Neural progenitor cell (in vitro differentiated cells): ENCODE results near the gene MAGIX. TPM values are rescaled to one million over a fixed set of nuclear protein-coding genes. Genes with fewer than 3 reads are reported as not detected.

Experiments
- DNase-seq: peaks from one replicate; pipeline ENCODE4 v3.0.0-alpha.2; 2016; ENCODE audit warnings: low spot score
- H2AFZ ChIP-seq: fragments of 200-600 bp; sonication (generic); replicated peaks from 2 replicates; pipeline ENCODE4 v1.6.1; 2016; ENCODE audit warnings: antibody characterized with exemption
- H3F3A ChIP-seq: fragments of 200-600 bp; sonication (generic); 2 replicates; pipeline ENCODE4 v1.6.1; 2016; ENCODE audit warnings: antibody characterized with exemption, low read depth
- H3K27ac ChIP-seq: fragments of 200-600 bp; sonication (generic); 2 replicates; pipeline ENCODE4 v1.5.1; 2016; ENCODE audit warnings: mild to moderate bottlenecking
- H3K27me3 ChIP-seq: fragments of 200-600 bp; sonication (generic); 2 replicates; pipeline ENCODE4 v1.6.1; 2016; ENCODE audit warnings: mild to moderate bottlenecking, moderate library complexity
- H3K36me3 ChIP-seq: fragments of 200-600 bp; sonication (generic); 2 replicates; pipeline ENCODE4 v1.5.1; 2016
- H3K4me1 ChIP-seq: fragments of 200-600 bp; sonication (generic); 2 replicates; pipeline ENCODE4 v1.6.1; 2016; ENCODE audit warnings: mixed run types
- H3K4me2 ChIP-seq: fragments of 200-600 bp; sonication (generic); 2 replicates; pipeline ENCODE4 v1.6.1; 2016
- H3K4me3 ChIP-seq: fragments of 200-600 bp; sonication (generic); 2 replicates; pipeline ENCODE4 v1.5.1; 2016
- H3K79me2 ChIP-seq: fragments of 200-600 bp; sonication (generic); 2 replicates; pipeline ENCODE4 v1.6.1; 2016; ENCODE audit warnings: low read depth
- H3K9ac ChIP-seq: fragments of 200-600 bp; sonication (generic); 2 replicates; pipeline ENCODE4 v1.6.1; 2016
- H3K9me3 ChIP-seq: fragments of 200-600 bp; sonication (generic); 2 replicates; pipeline ENCODE4 v1.5.1; 2016; ENCODE audit warnings: low read depth
- H4K20me1 ChIP-seq: fragments of 200-600 bp; sonication (generic); 2 replicates; pipeline ENCODE4 v1.6.1; 2016; ENCODE audit warnings: low read depth
- H3K27ac Mint-ChIP-seq: 3 replicates; pipeline ENCODE4 v1.8.0; 2021; ENCODE audit warnings: mixed read lengths
- H3K27me3 Mint-ChIP-seq: 2 replicates; pipeline ENCODE4 v1.8.0; 2022; ENCODE audit warnings: low read depth, mild to moderate bottlenecking, inconsistent platforms, moderate library complexity, mixed read lengths; ENCODE audit not compliant: insufficient read depth
- H3K36me3 Mint-ChIP-seq: 3 replicates; pipeline ENCODE4 v1.8.0; 2021; ENCODE audit warnings: mixed read lengths
- H3K4me1 Mint-ChIP-seq: 3 replicates; pipeline ENCODE4 v1.8.0; 2021; ENCODE audit warnings: mixed read lengths
- H3K4me3 Mint-ChIP-seq: 3 replicates; pipeline ENCODE4 v1.8.0; 2021; ENCODE audit warnings: mild to moderate bottlenecking, moderate library complexity, mixed read lengths
- H3K9me3 Mint-ChIP-seq: 3 replicates; pipeline ENCODE4 v1.8.0; 2020; ENCODE audit warnings: mixed read lengths
- CTCF ChIP-seq: fragments of 200-600 bp; sonication (generic); IDR thresholded peaks from 2 replicates; pipeline ENCODE4 v1.5.1; 2017; ENCODE audit warnings: antibody characterized with exemption, mild to moderate bottlenecking
- EZH2 ChIP-seq: fragments of 200-600 bp; sonication (generic); IDR thresholded peaks from 2 replicates; pipeline ENCODE4 v1.6.1; 2017; ENCODE audit warnings: antibody characterized with exemption, mild to moderate bottlenecking, moderate library complexity
- EZH2phosphoT487 ChIP-seq: fragments of 200-600 bp; sonication (generic); IDR thresholded peaks from 2 replicates; pipeline ENCODE4 v1.6.1; 2017; ENCODE audit warnings: antibody characterized with exemption
- total RNA-seq: library from RNA; depleted of rRNA; stranded (reverse); fragments of >200 nt; gene quantifications from 2 replicates; pipeline ENCODE4 v1.2.3, GENCODE V29; 2015; ENCODE audit warnings: low replicate concordance

The MAGIX gene
- total RNA-seq, 1 donor from 2014 or later, result 1.5 TPM

GRCh38 chrX:49212209-49212608 lies 49.7 kb downstream of the MAGIX start:
- H3K4me3 Mint-ChIP-seq, result no peak overlapping the region
- Histone ChIP-seq H3K4me3 (no peak overlapping the region), H3K27me3 (no peaks in the 10 kb centered on the region), H3K27ac (no peak overlapping the region), H3K4me2 (no peak overlapping the region), H3K9me3 (no peaks in the 10 kb centered on the region), H2AFZ (no peak overlapping the region), H4K20me1 (no peaks in the 10 kb centered on the region), H3K9ac (no peak overlapping the region), H3K4me1 (no peaks in the 10 kb centered on the region), H3K79me2 (no peaks in the 10 kb centered on the region), H3K36me3 (no peaks in the 10 kb centered on the region), H3F3A (no peaks in the 10 kb centered on the region)
- no peaks in the 10 kb centered on the region for H3K36me3 Mint-ChIP-seq
- TF ChIP-seq CTCF (no peak), EZH2phosphoT487 (no peak), EZH2 (no peak)
- no peak overlapping the region for H3K27ac Mint-ChIP-seq
- no peak for DNase-seq
- no peaks in the 10 kb centered on the region for H3K4me1 Mint-ChIP-seq
- H3K27me3 Mint-ChIP-seq, result peaks cover 10% of the 10 kb centered on the region
- H3K9me3 Mint-ChIP-seq, result peaks cover 27% of the 10 kb centered on the region

GRCh38 chrX:49212861-49213260 lies 50.3 kb downstream of the MAGIX start:
- no peaks in the 10 kb centered on the region for H3K4me1 Mint-ChIP-seq
- H3K27ac Mint-ChIP-seq, result no peak overlapping the region
- H3K4me2 ChIP-seq, result no peak overlapping the region
- no peaks in the 10 kb centered on the region for H3K79me2 ChIP-seq
- H3F3A ChIP-seq, result no peaks in the 10 kb centered on the region
- peaks cover 13% of the 10 kb centered on the region for H3K27me3 Mint-ChIP-seq
- no peak for DNase-seq
- no peaks in the 10 kb centered on the region for H4K20me1 ChIP-seq
- no peak overlapping the region for H3K4me3 ChIP-seq
- H3K9me3 ChIP-seq, result no peaks in the 10 kb centered on the region
- H3K27me3 ChIP-seq, result no peaks in the 10 kb centered on the region
- H2AFZ ChIP-seq, result no peak overlapping the region
- H3K4me3 Mint-ChIP-seq, result no peak overlapping the region
- no peaks in the 10 kb centered on the region for H3K4me1 ChIP-seq
- H3K36me3 ChIP-seq, result no peaks in the 10 kb centered on the region
- H3K9me3 Mint-ChIP-seq, result peaks cover 34% of the 10 kb centered on the region
- no peak overlapping the region for H3K27ac ChIP-seq
- no peaks in the 10 kb centered on the region for H3K36me3 Mint-ChIP-seq
- TF ChIP-seq EZH2 (no peak), CTCF (no peak), EZH2phosphoT487 (no peak)
- no peak overlapping the region for H3K9ac ChIP-seq

- H3K36me3 Mint-ChIP-seq, result no peaks in the 10 kb centered on the region
- no peak overlapping the region for H3K27ac Mint-ChIP-seq
These were observed 51.9 kb downstream of the MAGIX start for GRCh38 chrX:49214416-49214815.

More at GRCh38 chrX:49214416-49214815, 51.9 kb downstream of the MAGIX start:
- no peak overlapping the region for H3K4me3 ChIP-seq
- H4K20me1 ChIP-seq, result no peaks in the 10 kb centered on the region
- TF ChIP-seq EZH2 (no peak), EZH2phosphoT487 (no peak), CTCF (no peak)
- H3K79me2 ChIP-seq, result no peaks in the 10 kb centered on the region
- H3K4me1 ChIP-seq, result no peaks in the 10 kb centered on the region
- no peaks in the 10 kb centered on the region for H3F3A ChIP-seq
- Mint-ChIP-seq H3K27me3 (peaks cover 12% of the 10 kb centered on the region), H3K4me3 (no peak overlapping the region), H3K4me1 (no peaks in the 10 kb centered on the region), H3K9me3 (peaks cover 34% of the 10 kb centered on the region)
- H3K27me3 ChIP-seq, result no peaks in the 10 kb centered on the region
- H3K36me3 ChIP-seq, result no peaks in the 10 kb centered on the region
- H3K9me3 ChIP-seq, result no peaks in the 10 kb centered on the region
- no peak overlapping the region for H2AFZ ChIP-seq
- H3K27ac ChIP-seq, result no peak overlapping the region
- no peak for DNase-seq
- H3K4me2 ChIP-seq, result no peak overlapping the region
- H3K9ac ChIP-seq, result no peak overlapping the region
